ENCODE results near the gene SLC12A2.

SLC12A2 gene

DNA sequence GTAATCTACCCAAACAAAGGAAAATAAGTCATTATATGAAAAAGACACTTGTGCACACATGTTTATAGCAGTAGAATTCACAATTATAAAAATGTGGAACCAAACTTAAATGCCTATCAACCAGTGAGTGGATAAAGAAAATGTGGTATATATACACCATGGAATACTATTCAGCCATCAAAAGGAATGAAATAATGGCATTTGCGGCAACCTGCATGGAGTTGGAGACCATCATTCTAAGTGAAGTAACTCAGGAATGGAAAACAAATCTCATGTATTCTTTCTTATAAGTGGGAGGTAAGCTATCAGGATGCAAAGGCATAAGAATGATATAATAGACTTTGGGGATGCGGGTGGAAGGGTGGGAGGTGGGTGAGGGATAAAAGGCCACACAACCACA lies 34.6 kb downstream of the SLC12A2 start:
- DNase-seq (ENCODE audit: low spot score) = no peak
- ChIA-PET CTCF (interaction anchor here (0.6 kb wide), 1 partner anchor 72 kb away, joined by 3 read pairs; no protein-coding TSS in a partner anchor), POLR2A (ENCODE audit: low non-redundant PET) (no interaction called here)
- TF ChIP-seq, protein P1, sequence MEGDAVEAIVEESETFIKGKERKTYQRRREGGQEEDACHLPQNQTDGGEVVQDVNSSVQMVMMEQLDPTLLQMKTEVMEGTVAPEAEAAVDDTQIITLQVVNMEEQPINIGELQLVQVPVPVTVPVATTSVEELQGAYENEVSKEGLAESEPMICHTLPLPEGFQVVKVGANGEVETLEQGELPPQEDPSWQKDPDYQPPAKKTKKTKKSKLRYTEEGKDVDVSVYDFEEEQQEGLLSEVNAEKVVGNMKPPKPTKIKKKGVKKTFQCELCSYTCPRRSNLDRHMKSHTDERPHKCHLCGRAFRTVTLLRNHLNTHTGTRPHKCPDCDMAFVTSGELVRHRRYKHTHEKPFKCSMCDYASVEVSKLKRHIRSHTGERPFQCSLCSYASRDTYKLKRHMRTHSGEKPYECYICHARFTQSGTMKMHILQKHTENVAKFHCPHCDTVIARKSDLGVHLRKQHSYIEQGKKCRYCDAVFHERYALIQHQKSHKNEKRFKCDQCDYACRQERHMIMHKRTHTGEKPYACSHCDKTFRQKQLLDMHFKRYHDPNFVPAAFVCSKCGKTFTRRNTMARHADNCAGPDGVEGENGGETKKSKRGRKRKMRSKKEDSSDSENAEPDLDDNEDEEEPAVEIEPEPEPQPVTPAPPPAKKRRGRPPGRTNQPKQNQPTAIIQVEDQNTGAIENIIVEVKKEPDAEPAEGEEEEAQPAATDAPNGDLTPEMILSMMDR (conservative IDR thresholded peaks at IDR 0.05; ENCODE audit: low read depth) = no peak
- no peak overlapping the region for H3K27ac ChIP-seq

DNA sequence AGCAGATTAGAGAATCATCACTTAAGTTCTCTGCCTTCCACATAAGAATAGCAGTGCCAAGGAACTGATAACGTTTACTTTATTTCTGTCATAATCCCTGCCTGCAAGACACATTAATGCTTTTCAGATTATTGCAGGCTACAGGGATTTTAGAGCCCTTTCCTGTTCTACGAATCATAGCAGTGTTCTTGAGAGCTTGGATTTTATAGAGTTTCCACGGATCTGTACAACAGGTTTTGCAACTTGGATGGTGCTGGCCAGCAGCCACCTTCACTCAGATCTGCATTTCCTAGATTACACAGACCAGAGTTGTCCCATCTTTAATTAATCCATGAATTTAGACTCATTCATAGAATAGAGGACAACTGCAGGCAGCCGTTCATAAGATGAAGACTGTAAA lies 38.1 kb downstream of the SLC12A2 start:
- peak; percentile 35 for DNase-seq (ENCODE audit: low spot score)
- no peak overlapping the region for H3K27ac ChIP-seq
- TF ChIP-seq, protein P1 (conservative IDR thresholded peaks at IDR 0.05; ENCODE audit: low read depth) = no peak
- POLR2A ChIA-PET (ENCODE audit: low non-redundant PET) = no interaction called here
- CTCF ChIA-PET = interaction anchor here (0.9 to 1.0 kb wide), 2 partner anchors 33 to 37 kb away, joined by 4 to 6 read pairs; no protein-coding TSS in a partner anchor

GRCh38 chr5:128123936-128124335 lies 40.4 kb downstream of the SLC12A2 start:
- TF ChIP-seq, protein P1 (conservative IDR thresholded peaks at IDR 0.05; ENCODE audit: low read depth) = no peak
- ChIA-PET POLR2A (ENCODE audit: low non-redundant PET) (no interaction called here), CTCF (interaction anchor here (0.7 kb wide), 1 partner anchor 58 kb away, joined by 4 read pairs; no protein-coding TSS in a partner anchor)
- no peak overlapping the region for H3K27ac ChIP-seq
- no peak for DNase-seq (ENCODE audit: low spot score)

GRCh38 chr5:128126241-128126640 lies 42.7 kb downstream of the SLC12A2 start:
- TF ChIP-seq, protein P1 (conservative IDR thresholded peaks at IDR 0.05; ENCODE audit: low read depth) = no peak
- ChIA-PET POLR2A (ENCODE audit: low non-redundant PET) (no interaction called here), CTCF (no interaction called here)

DNA sequence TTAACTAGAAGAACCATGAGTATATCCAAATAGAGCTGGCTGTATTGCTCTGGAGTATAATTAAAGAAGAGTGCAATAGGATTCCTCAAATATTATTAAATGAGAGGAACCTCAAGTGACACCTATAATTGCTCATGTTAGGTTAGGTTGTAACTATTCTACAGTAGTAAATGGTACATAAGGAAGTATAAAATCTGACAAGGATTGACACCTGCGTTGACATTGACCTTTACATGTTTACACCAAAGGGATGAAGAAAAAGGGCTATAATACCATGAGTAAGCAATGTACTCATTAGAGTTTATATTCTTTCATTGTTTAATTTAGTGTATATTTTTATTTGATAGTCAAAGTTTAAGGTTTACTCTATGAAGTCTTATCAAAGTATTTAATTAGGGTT lies 48.9 kb downstream of the SLC12A2 start:
- TF ChIP-seq, protein P1 (conservative IDR thresholded peaks at IDR 0.05; ENCODE audit: low read depth) = no peak
- DNase-seq (ENCODE audit: low spot score) = no peak
- CTCF ChIA-PET = no interaction called here
- POLR2A ChIA-PET (ENCODE audit: low non-redundant PET) = no interaction called here
- H3K27ac ChIP-seq = no peak overlapping the region

More at GRCh38 chr5:128126241-128126640, 42.7 kb downstream of the SLC12A2 start:
- no peak overlapping the region for H3K27ac ChIP-seq
- no peak for DNase-seq (ENCODE audit: low spot score)

DNA sequence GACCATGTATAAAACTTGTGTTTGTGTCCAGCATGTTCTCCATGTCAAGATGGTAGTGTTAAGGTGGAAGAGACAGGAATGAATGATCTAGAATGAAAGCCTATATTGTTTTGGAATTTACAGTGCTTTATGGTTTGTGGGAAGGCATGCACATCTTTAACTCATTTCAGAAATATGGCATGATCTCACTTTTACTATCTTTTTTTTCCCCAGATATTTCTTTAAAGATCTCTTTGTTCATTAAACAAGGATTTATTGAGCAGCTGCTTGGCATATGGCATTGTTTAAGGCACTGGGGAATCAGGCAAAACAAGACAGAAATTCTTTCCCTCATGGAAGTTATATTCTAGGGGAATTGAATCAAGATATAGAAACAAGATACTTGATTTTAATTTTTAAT lies 51.7 kb downstream of the SLC12A2 start:
- POLR2A ChIA-PET (ENCODE audit: low non-redundant PET) = no interaction called here
- CTCF ChIA-PET = no interaction called here
- no peak overlapping the region for H3K27ac ChIP-seq
- TF ChIP-seq, protein P1 (conservative IDR thresholded peaks at IDR 0.05; ENCODE audit: low read depth) = no peak
- no peak for DNase-seq (ENCODE audit: low spot score)

DNA sequence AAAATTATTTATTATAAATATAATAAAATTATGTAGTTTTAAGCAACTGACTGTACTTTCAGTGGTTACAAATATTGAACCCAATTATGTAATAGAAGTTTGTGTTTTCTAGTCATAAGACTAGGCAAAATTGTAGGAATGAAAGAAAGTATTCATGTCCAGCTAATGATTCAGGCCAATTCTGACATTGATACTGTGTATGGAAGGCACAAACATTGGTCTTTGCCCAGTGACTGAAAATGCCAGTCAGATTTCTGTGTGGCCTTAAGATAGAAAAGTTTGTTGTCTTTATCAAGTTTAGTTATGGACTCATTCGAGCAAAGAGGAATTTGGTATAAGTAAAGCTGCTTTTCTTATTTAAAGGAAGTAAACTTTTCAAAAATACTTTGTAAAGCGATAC lies 60.3 kb downstream of the SLC12A2 start:
- H3K27ac ChIP-seq = no peak overlapping the region
- TF ChIP-seq, protein P1 (conservative IDR thresholded peaks at IDR 0.05; ENCODE audit: low read depth) = no peak
- DNase-seq (ENCODE audit: low spot score) = no peak
- POLR2A ChIA-PET (ENCODE audit: low non-redundant PET) = no interaction called here
- CTCF ChIA-PET = no interaction called here

All from RWPE1 (cell line).